A673 (cell line): Measurements from ENCODE around the gene RASIP1.

Source experiments
- EZH2 ChIP-seq: fragments of 200-600 bp; sonication (generic); IDR thresholded peaks from 2 replicates; pipeline ENCODE4 v1.6.1; 2017; ENCODE audit warnings: borderline replicate concordance, low read depth, mild to moderate bottlenecking, mixed read lengths, antibody characterized with exemption, low read length; ENCODE audit not compliant: poor library complexity, severe bottlenecking
- TF ChIP-seq, protein P1 (sequence below): fragments of 300-800, 200-600 bp; sonication (generic); conservative IDR thresholded peaks from 2 replicates; pipeline ENCODE4 v1.5.1; 2017; ENCODE audit warnings: low read depth, mild to moderate bottlenecking, antibody characterized with exemption, low read length, moderate library complexity, mixed read lengths

DNA sequence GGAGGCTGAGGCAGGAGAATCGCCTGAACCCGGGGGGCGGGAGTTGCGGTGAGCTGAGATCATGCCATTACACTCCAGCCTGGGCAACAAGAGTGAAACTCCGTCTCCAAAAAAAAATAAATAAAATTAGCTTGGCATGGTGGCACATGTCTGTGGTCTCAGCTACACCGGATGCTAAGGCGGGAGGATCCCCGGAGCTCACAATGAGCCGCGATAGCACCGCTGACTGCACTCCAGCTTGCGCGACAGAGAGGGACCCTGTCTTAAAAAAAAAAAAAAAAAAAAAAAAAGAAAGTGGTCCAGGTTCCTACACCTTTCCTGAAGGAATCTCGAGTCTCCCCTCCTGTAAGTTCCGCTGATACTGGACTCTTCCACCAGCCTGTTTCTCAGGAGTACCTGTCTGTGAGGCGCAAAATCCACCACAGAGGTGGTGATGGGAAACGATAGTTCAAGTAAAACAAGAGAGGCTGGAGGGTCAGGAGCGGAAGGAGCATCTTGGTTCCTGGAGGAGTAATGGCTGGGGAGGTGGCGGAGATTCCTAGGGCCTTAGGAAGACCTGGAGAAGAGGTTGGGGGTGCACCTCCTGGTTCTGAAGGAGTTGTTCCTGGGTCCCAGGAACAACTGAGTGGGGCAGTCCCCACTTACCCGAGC lies 11.6 kb upstream of the RASIP1 start:
- TF ChIP-seq, protein P1, sequence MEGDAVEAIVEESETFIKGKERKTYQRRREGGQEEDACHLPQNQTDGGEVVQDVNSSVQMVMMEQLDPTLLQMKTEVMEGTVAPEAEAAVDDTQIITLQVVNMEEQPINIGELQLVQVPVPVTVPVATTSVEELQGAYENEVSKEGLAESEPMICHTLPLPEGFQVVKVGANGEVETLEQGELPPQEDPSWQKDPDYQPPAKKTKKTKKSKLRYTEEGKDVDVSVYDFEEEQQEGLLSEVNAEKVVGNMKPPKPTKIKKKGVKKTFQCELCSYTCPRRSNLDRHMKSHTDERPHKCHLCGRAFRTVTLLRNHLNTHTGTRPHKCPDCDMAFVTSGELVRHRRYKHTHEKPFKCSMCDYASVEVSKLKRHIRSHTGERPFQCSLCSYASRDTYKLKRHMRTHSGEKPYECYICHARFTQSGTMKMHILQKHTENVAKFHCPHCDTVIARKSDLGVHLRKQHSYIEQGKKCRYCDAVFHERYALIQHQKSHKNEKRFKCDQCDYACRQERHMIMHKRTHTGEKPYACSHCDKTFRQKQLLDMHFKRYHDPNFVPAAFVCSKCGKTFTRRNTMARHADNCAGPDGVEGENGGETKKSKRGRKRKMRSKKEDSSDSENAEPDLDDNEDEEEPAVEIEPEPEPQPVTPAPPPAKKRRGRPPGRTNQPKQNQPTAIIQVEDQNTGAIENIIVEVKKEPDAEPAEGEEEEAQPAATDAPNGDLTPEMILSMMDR = no peak
- TF ChIP-seq EZH2 = no peak
